Fibroblast of pulmonary artery (primary cell): ENCODE measurements around the gene TSC22D1.

Experiments
- DNase-seq: peaks from one replicate; pipeline ENCODE4 v3.0.0-alpha.2; 2010; ENCODE audit warnings: low read depth
- H3K4me3 ChIP-seq: replicated peaks from 2 replicates; pipeline ENCODE4 v1.5.1; 2011; ENCODE audit warnings: low read depth, mild to moderate bottlenecking, control low read depth, low read length, moderate library complexity
- TF ChIP-seq, protein P1 (sequence below): IDR thresholded peaks from 2 replicates; pipeline ENCODE4 v1.5.1; 2011; ENCODE audit warnings: mild to moderate bottlenecking, control low read depth, low read length, inconsistent platforms; ENCODE audit errors: missing control alignments

The TSC22D1 gene

DNA sequence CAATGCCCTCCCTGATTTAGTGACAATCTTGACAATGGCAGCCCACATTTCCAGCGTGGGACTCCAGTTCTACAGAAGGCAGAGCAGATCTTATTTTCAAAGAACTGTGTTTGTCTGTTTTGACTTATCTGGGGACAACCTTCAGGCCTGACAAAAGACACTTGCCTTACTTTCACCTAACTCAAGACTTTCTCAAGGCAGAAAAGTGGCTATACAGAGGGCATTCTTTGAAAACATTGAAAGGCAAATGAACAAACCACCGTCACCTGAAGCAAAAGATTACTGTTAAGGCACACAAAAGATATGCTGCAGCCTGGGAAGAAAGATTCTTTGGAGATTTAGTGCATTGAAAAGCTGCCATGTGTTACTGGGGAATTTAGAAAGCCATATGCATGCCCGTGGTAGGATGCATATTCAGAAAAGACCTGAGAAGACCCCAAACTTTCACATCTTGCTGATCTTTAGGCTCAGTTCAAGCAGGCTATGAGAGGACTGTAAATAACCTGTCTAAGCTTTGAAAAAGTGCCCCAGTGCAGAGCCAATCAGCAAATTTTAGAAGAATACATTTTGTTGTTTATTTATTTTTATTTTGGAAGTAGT, 82.8 kb downstream of the TSC22D1 start:
- DNase-seq, result no peak
- H3K4me3 ChIP-seq, result no peak overlapping the region
- TF ChIP-seq, protein P1, sequence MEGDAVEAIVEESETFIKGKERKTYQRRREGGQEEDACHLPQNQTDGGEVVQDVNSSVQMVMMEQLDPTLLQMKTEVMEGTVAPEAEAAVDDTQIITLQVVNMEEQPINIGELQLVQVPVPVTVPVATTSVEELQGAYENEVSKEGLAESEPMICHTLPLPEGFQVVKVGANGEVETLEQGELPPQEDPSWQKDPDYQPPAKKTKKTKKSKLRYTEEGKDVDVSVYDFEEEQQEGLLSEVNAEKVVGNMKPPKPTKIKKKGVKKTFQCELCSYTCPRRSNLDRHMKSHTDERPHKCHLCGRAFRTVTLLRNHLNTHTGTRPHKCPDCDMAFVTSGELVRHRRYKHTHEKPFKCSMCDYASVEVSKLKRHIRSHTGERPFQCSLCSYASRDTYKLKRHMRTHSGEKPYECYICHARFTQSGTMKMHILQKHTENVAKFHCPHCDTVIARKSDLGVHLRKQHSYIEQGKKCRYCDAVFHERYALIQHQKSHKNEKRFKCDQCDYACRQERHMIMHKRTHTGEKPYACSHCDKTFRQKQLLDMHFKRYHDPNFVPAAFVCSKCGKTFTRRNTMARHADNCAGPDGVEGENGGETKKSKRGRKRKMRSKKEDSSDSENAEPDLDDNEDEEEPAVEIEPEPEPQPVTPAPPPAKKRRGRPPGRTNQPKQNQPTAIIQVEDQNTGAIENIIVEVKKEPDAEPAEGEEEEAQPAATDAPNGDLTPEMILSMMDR, result no peak

DNA sequence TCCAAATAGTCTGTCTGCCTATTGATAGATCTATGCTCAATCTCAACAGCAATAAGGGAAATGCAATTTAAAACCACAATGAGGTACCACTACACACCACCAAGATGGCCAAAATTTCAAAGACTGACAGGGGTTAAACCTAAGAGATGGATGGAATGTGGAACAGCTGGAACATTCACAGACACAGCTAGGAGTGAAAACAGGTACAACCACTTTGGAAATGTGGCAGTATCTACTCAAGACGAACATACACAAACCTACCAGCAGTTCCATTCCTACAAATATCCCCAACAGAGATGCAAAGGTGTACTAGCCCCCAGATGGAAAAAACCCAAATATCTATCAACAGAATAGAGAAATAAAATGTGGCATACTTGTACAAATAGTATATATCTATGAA, 86.4 kb downstream of the TSC22D1 start:
- H3K4me3 ChIP-seq, result no peak overlapping the region
- no peak for DNase-seq
- TF ChIP-seq, protein P1, result no peak

GRCh38 chr13:44487989-44488388, 88.1 kb downstream of the TSC22D1 start:
- DNase-seq, result no peak
- TF ChIP-seq, protein P1, result no peak
- no peak overlapping the region for H3K4me3 ChIP-seq

DNA sequence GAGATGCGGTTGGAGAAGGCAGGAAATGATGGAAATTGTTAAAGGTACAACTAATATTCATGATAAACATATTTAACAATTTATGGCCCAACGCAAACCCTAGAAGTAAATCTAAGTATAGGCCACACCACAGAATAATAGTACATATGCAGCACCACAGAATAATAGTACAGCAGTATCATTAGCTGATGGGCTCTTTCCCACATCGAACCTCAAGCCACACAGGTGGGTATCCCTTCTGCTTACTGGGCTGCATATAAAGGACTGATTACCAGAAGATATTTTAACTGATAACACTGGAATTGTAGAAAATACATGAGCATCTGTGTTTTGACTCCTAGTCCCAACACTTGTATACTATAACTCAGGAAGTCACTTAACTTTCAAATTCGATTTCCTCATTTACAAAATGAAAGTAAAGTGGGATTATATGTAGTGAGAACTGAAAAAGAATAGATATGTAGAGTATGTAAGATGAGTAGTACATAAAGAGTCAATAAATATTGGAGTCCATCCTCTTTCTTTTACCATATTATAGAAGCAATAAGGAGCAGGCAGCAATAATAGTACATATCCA, 91.5 kb downstream of the TSC22D1 start:
- TF ChIP-seq, protein P1, result no peak
- H3K4me3 ChIP-seq, result no peak overlapping the region
- no peak for DNase-seq

GRCh38 chr13:44474122-44474910, 101.8 kb downstream of the TSC22D1 start:
- TF ChIP-seq, protein P1, result no peak
- DNase-seq, result peak; percentile 17
- H3K4me3 ChIP-seq, result no peak overlapping the region

DNA sequence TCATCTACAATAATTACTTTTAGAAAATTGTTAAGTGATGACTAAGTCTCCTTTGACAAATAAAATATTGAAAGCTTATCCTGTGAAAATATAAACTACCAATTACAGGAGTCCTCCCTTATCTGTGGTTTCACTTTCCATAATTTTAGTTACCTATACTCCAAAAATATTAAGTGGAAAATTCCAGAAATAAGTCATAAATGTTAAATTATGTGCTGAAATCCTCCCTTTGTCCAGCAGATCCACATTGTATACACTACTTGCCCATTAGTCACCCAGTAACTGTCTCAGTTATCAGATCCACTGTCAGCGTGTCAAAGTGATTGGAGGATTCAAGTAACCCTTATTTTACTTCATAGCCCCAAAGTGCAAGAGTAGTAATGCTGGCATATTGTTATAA, 104.4 kb downstream of the TSC22D1 start:
- TF ChIP-seq, protein P1, result no peak
- H3K4me3 ChIP-seq, result no peak overlapping the region
- DNase-seq, result peak; percentile 45
